Neural cell (in vitro differentiated cells): ENCODE data around the gene NCKIPSD. TPM values are rescaled to one million over a fixed set of nuclear protein-coding genes. Genes with fewer than 3 reads are reported as not detected.
"Not testable (repeated sequence)": the region's sequence is repeated elsewhere in the genome, so short reads cannot be mapped to it uniquely, and the experiment has no call there.

Source experiments
- H2AFZ ChIP-seq: fragments of 200-600, 300-800 bp; sonication (generic), shearing (Covaris generic); 2 replicates; pipeline ENCODE4 v1.6.0; 2014; ENCODE audit warnings: low read depth, mild to moderate bottlenecking, antibody characterized with exemption, low read length, moderate library complexity
- H3F3A ChIP-seq: fragments of 200-600 bp; shearing (Covaris generic); 2 replicates; pipeline ENCODE4 v1.6.1; 2016; ENCODE audit warnings: mild to moderate bottlenecking, moderate library complexity, mixed read lengths, antibody characterized with exemption, low read length; ENCODE audit not compliant: insufficient read depth, poor library complexity, severe bottlenecking
- H3K27ac ChIP-seq: fragments of 200-600, 300-800 bp; sonication (generic), shearing (Covaris generic); 2 replicates; pipeline ENCODE4 v1.5.1; 2014; ENCODE audit warnings: mild to moderate bottlenecking, low read length, moderate library complexity
- H3K27me3 ChIP-seq: fragments of 300-800, 200-600 bp; sonication (generic), shearing (Covaris generic); 2 replicates; pipeline ENCODE4 v1.6.0; 2014; ENCODE audit warnings: mild to moderate bottlenecking, low read depth, low read length, moderate library complexity; ENCODE audit not compliant: insufficient read depth
- H3K36me3 ChIP-seq: fragments of 300-800, 200-600 bp; sonication (generic), shearing (Covaris generic); 2 replicates; pipeline ENCODE4 v1.5.1; 2014; ENCODE audit warnings: mild to moderate bottlenecking, antibody characterized with exemption, low read length, moderate library complexity; ENCODE audit not compliant: insufficient read depth
- H3K4me2 ChIP-seq: fragments of 300-800, 200-600 bp; sonication (generic), shearing (Covaris generic); 2 replicates; pipeline ENCODE4 v1.6.0; 2014; ENCODE audit warnings: mild to moderate bottlenecking, low read length
- H3K4me3 ChIP-seq: fragments of 300-800, 200-600 bp; sonication (generic), shearing (Covaris generic); 2 replicates; pipeline ENCODE4 v1.5.1; 2014; ENCODE audit warnings: mild to moderate bottlenecking, low read length, moderate library complexity
- H3K79me2 ChIP-seq: fragments of 200-600 bp; shearing (Covaris generic); replicated peaks from 2 replicates; pipeline ENCODE4 v1.6.0; 2014; ENCODE audit warnings: mild to moderate bottlenecking, low read length, moderate library complexity; ENCODE audit not compliant: insufficient read depth
- H3K9ac ChIP-seq: fragments of 300-800, 200-600 bp; sonication (generic), shearing (Covaris generic); 2 replicates; pipeline ENCODE4 v1.6.1; 2016; ENCODE audit warnings: mild to moderate bottlenecking, low read length, mixed read lengths
- H3K9me2 ChIP-seq: fragments of 200-600 bp; shearing (Covaris generic); 2 replicates; pipeline ENCODE4 v1.6.1; 2016; ENCODE audit warnings: mild to moderate bottlenecking, low read length, mixed read lengths; ENCODE audit not compliant: insufficient read depth
- H3K9me3 ChIP-seq: fragments of 200-600, 300-800 bp; sonication (generic), shearing (Covaris generic); 2 replicates; pipeline ENCODE4 v1.6.1; 2016; ENCODE audit warnings: mild to moderate bottlenecking, mixed run types, low read length, moderate library complexity, mixed read lengths
- H4K20me1 ChIP-seq: fragments of 200-600 bp; shearing (Covaris generic); 2 replicates; pipeline ENCODE4 v1.6.1; 2016; ENCODE audit warnings: mild to moderate bottlenecking, mixed run types; ENCODE audit not compliant: insufficient read depth
- CTCF ChIP-seq: fragments of 450-650 bp; IDR thresholded peaks from 2 replicates; pipeline ENCODE4 v1.5.1; 2014; ENCODE audit warnings: antibody characterized with exemption, mild to moderate bottlenecking, moderate library complexity; ENCODE audit not compliant: poor library complexity, severe bottlenecking
- EP300 ChIP-seq: fragments of 450-650 bp; conservative IDR thresholded peaks from 2 replicates; pipeline ENCODE4 v1.6.1; 2014; ENCODE audit warnings: antibody characterized with exemption, mild to moderate bottlenecking, moderate library complexity; ENCODE audit not compliant: poor library complexity, severe bottlenecking
- EZH2 ChIP-seq: fragments of 200-600, 300-800 bp; shearing (Covaris generic), sonication (generic); IDR thresholded peaks from 2 replicates; pipeline ENCODE4 v1.6.1; 2014; ENCODE audit warnings: antibody characterized with exemption, low read length, borderline replicate concordance, mild to moderate bottlenecking; ENCODE audit not compliant: insufficient read depth, poor library complexity, severe bottlenecking
- MXI1 ChIP-seq: fragments of 450-650 bp; conservative IDR thresholded peaks from 2 replicates; pipeline ENCODE4 v1.6.1; 2014; ENCODE audit warnings: antibody characterized with exemption, mild to moderate bottlenecking; ENCODE audit not compliant: poor library complexity, severe bottlenecking
- POLR2AphosphoS5 ChIP-seq: IDR thresholded peaks from 2 replicates; pipeline ENCODE4 v1.6.1; 2012
- RAD21 ChIP-seq: fragments of 450-650 bp; conservative IDR thresholded peaks from 2 replicates; pipeline ENCODE4 v1.6.1; 2014; ENCODE audit warnings: antibody characterized with exemption, mild to moderate bottlenecking, moderate library complexity
- REST ChIP-seq: IDR thresholded peaks from 2 replicates; pipeline ENCODE4 v1.6.1; 2012; ENCODE audit warnings: borderline replicate concordance
- SMC3 ChIP-seq: fragments of 450-650 bp; conservative IDR thresholded peaks from 2 replicates; pipeline ENCODE4 v1.6.1; 2014; ENCODE audit warnings: antibody characterized with exemption, mild to moderate bottlenecking, moderate library complexity; ENCODE audit not compliant: poor library complexity
- TAF1 ChIP-seq: IDR thresholded peaks from 2 replicates; pipeline ENCODE4 v1.6.1; 2012; ENCODE audit warnings: low read depth
- polyA minus RNA-seq: library from RNA; depleted of rRNA, polyadenylated mRNA; stranded (reverse); fragments of >200 nt; gene quantifications from 2 replicates; pipeline ENCODE4 v1.2.3, GENCODE V29; 2014
- polyA plus RNA-seq: library from polyadenylated mRNA; depleted of rRNA; stranded (reverse); fragments of >200 nt; gene quantifications from 2 replicates; pipeline ENCODE4 v1.2.3, GENCODE V29; 2014

Gene NCKIPSD
- polyA plus RNA-seq (19.0 and 29.3 TPM in 2 replicates), polyA minus RNA-seq (11.0 and 16.6 TPM in 2 replicates)

- Histone ChIP-seq H3K9ac (peak within 1 kb of the TSS; percentile 88), H3F3A (no peaks in the 10 kb centered on the region), H3K9me2 (no peaks in the 10 kb centered on the region), H4K20me1 (peaks cover 19% of the 10 kb centered on the region), H3K4me2 (peak within 1 kb of the TSS; percentile 81), H2AFZ (peak within 1 kb of the TSS; percentile 69), H3K27me3 (no peaks in the 10 kb centered on the region), H3K4me3 (peak within 1 kb of the TSS; percentile 92), H3K9me3 (no peaks in the 10 kb centered on the region), H3K36me3 (peaks cover 3% of the 10 kb centered on the region), H3K27ac (peak within 1 kb of the TSS; percentile 79), H3K79me2 (peaks cover 11% of the 10 kb centered on the region)
- peak; percentile 80 for TF ChIP-seq SMC3
- no peak for TF ChIP-seq TAF1
- TF ChIP-seq POLR2AphosphoS5 = peak; percentile 94
- no peak for TF ChIP-seq EZH2
- TF ChIP-seq MXI1 = peak; percentile 88
- peak; percentile 71 for TF ChIP-seq RAD21
- TF ChIP-seq REST = peak; percentile 78
- peak; percentile 96 for TF ChIP-seq CTCF
- peak; percentile 55 for TF ChIP-seq EP300
Measured at GRCh38 chr3:48685603-48686511, at the start of gene NCKIPSD. TSS of gene NCKIPSD (minus strand) at chr3:48685915. CDS start at chr3:48685807, 108 bp downstream.

- H3K4me2 ChIP-seq = not testable (repeated sequence)
Measured at GRCh38 chr3:48735075-48735767, 49.5 kb upstream of the NCKIPSD start.

GRCh38 chr3:48734541-48734940, 48.8 kb upstream of the NCKIPSD start:
- not testable (repeated sequence) for H3K4me2 ChIP-seq, H3K36me3 ChIP-seq, H3K27ac ChIP-seq, H3K4me3 ChIP-seq, H3K9me3 ChIP-seq, H3F3A ChIP-seq, H2AFZ ChIP-seq, H3K79me2 ChIP-seq, H3K9ac ChIP-seq, H3K27me3 ChIP-seq, H3K9me2 ChIP-seq, H4K20me1 ChIP-seq

More at GRCh38 chr3:48735075-48735767, 49.5 kb upstream of the NCKIPSD start:
- not testable (repeated sequence) for H3K36me3 ChIP-seq, H3F3A ChIP-seq, H3K27me3 ChIP-seq, H3K9ac ChIP-seq, H3K9me3 ChIP-seq, H4K20me1 ChIP-seq, H3K4me3 ChIP-seq, H3K79me2 ChIP-seq, H3K27ac ChIP-seq, H3K9me2 ChIP-seq, H2AFZ ChIP-seq

- H3K4me2 ChIP-seq, H3K27ac ChIP-seq, H3K27me3 ChIP-seq, H3F3A ChIP-seq, H3K4me3 ChIP-seq, H4K20me1 ChIP-seq, H2AFZ ChIP-seq, H3K9me3 ChIP-seq, H3K36me3 ChIP-seq, H3K9me2 ChIP-seq, H3K9ac ChIP-seq, H3K79me2 ChIP-seq: not testable (repeated sequence)
Measured at GRCh38 chr3:48733752-48734518, 48.2 kb upstream of the NCKIPSD start.
